GM19463 (cell line): ENCODE measurements around the gene DNAJC11.
"Not testable (repeated sequence)": the region's sequence is repeated elsewhere in the genome, so short reads cannot be mapped to it uniquely, and the experiment has no call there.

Experiments
- ATAC-seq: cut with Tn5 transposase; IDR thresholded peaks from one replicate; pipeline ENCODE4 v1.9.1; 2021; ENCODE audit warnings: mild to moderate bottlenecking, moderate library complexity; ENCODE audit not compliant: unreplicated experiment

The DNAJC11 gene

DNA sequence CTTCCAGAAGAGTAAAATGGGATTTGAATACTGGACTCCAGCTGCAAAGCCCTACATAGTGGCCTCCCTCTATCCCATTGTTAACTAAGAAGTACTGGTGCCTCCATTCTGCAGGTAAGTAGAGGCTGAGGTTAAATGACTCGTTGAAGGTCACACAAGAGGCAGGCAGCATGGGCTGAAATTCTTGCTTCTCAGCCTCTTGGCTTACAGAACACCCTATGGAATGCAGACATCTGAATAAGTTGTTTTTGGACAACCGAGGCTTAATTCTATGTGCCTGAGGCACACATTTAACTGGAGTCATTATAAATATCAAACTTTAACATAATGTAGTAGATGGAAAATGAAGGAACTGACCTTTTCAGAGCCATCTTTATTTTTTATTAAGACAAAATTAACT lies 5.7 kb downstream of the DNAJC11 start:
- no peak for ATAC-seq

DNA sequence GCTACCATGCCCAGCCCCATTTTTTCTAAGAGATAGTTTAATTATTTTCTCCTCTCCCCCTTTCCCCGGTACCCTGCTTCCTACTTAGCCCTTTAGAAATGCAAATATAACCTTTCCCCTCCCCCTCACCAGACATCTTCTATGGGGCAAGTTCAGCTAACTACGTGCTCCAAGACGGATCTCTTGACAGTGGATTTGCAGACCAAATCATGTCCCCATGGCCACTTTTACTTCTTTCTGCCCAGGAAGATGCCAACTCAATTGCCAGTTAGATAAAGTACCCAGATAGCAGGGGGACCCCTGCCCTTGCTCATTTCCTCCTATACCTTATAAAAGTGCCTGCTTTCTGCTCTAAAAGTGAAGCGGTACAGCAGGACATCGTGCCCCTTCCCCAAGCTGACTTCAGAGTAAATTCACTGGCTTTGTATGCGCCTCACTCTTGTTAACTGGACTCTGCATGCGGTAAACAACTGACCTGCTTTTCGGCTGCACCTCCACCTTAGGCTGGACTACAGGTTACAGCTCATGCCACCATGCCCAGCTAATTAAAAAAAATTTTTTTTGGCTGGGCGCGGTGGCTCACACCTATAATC lies 7.4 kb downstream of the DNAJC11 start:
- no peak for ATAC-seq

DNA sequence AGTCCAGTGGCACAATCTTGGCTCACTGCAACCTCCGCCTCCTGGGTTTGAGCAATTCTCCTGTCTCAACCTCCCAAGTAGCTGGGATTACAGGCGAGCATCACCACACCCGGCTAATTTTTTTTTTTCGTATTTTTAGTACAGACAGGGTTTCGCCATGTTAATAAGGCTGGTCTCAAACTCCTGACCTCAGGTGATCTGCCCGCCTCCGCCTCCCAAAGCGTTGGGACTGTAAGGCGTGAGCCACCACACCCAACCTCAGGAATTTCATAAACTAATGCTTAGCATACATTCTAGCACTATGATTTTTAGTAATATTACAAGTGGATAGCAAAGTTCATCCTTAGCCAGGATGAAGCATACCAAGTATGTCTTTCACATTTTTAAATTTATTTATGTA lies 8.7 kb downstream of the DNAJC11 start:
- no peak for ATAC-seq

DNA sequence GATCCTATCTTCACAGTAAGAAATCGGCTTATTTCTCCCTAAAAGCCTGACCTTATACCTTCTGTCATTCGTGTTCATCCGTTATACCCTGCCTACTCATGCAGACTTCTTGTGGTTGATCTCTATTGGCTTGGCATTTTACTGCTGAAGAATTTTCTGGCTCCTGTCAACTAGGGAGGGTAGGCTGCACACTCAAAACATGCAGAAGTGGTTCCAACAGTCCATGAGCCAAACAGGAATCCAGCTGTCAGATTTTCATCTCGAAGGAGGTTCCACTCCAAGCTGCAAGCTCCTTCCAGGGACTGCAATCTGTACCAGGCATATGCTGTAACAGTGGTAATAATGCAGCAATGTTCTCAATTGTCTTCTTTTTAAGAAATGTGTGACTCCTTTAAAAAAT lies 10.1 kb downstream of the DNAJC11 start:
- no peak for ATAC-seq

DNA sequence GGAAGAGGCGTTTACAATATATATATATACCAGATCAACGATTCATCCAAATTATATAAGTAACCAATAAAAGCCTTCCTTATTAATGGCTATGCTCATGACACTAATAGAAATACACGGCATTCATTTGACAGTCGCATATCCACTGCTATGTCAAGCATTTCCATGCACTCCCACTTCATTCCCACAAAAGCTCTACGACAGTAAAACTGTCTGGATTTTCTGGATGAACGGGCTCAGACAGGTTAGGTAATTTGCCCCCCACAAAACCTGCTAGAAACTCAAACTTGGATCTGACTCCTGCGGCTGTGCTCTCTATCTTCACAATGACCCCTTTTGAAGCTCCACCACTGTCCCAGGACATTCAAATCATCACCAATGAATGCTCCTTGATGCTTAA lies 11.4 kb downstream of the DNAJC11 start:
- ATAC-seq = no peak

DNA sequence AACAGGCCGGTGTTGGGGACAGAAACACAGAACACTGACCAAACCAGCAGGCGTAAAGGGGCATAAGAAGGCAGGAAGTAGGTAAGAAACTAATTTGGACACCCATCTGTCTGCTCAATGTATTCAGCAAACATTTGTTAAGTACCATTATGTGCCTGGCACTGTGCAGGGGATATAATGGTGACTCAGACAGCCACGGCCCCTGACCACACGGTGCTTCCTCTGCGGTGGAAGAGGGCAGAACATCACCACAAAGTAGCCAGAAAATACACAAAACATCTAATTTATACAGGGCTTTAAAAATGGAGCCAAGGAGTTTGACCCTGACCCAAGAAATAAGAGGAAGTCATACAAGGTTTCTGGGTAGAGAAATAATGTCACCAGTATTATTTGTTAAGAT lies 12.9 kb downstream of the DNAJC11 start:
- no peak for ATAC-seq

DNA sequence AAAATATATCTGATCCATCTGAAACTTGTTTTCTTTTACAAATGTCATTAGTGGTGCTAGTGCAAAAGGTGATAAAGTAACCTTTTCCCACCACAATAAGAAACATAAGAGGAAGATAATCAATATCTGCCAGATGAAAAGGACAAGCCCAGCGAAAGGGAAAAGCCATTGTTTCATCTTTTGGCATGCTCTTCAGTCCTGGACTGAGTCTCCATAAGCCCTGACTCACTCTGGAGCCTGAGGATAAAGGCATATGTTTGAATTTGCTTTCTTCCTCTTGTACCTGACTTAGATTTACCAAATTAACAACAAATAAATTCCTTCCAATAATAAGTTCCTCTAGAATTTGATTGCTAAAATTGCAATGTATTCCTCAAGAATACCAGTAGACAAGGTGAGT lies 13.6 kb downstream of the DNAJC11 start:
- no peak for ATAC-seq

DNA sequence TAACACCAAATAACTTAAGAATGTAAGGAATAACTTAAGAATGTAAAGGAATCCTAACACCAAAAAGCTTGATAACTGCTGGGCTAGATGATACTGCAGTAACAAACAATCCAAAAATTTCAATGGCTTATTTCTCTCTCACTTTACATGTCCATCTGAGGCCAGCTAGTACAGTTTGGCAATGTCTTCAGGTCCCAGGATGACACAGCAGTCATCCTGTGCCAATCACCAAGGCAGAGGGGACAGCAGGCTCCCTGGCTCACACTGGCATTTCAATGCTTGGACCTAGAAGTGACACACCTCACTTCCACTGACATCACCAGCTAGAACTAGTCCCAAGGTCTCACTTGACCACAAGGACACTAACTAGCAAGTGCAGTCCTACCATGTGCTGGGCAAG lies 15.3 kb downstream of the DNAJC11 start:
- ATAC-seq = no peak

DNA sequence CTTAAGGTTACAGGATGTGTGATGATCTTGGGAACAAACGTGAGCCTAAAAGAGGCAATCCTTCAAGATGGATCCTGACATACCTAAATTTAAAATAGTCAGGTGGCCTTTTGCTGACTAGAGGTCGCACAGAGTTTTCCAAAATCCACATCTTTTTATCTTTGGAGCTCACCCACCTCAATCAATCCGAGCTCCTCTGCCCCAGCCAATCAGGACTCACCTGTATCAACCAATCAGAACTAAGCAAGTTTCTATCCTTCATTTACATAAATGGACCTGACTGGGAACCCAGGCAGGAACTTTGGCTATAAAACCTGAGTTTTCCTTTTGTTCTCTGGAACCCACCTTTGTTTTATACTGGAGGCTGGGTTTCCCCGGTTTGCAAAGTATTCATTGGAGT lies 16.2 kb downstream of the DNAJC11 start:
- ATAC-seq = no peak

DNA sequence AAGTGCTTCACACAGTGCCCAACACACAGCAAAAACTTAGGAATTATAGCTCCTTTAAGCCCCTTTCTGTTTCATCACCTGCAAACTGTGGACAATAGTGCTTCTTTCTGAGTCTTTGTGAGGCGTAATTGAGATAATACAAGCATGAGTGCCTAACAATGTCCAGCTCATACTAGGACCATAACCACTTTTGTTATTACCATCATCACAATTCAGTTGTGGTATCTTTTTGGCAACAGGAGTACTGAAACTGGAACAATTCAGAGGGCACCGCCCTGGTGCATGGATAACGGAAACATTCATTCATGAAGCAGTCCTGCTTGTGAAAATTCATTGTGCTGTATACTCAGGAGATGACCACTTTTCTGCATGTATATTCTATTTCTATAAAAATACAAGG lies 18.2 kb downstream of the DNAJC11 start:
- no peak for ATAC-seq

DNA sequence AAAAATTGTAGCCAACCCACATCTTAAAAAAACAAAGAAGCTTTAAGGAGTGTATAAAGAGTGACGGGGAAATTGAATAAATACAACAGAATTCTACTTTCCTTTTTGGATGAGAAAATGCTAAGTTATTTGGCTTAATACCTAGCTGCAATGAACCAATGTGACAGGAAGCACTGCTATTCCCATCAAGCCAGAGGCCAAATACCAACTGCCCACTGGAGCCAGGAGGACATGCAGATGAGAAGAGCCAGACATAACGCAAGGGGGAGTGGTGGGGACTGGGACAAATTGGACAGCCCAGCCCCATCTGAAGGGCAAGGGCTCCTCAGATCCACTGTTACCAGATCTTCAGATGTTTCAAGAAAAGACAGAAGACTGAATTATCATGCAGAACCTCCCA lies 25.7 kb downstream of the DNAJC11 start:
- no peak for ATAC-seq

DNA sequence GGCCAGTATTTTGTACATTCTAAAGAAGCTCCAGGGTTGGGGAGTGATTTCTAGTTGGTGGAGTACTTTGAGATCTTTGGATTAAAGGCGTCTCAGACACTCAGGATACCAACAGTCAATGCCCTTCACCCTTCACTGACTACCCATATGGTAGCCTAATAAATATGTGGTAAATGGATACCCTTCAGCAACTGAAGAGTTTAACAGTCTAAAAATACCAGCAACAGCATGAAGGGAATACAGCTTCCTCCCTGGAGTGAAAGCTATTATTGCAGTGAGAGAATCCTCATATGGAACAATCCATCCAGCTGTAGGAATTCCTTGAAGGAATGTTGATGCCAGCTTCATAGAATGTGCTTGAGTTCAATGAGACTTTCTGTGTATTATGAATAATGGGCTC lies 26.8 kb downstream of the DNAJC11 start:
- ATAC-seq = no peak

DNA sequence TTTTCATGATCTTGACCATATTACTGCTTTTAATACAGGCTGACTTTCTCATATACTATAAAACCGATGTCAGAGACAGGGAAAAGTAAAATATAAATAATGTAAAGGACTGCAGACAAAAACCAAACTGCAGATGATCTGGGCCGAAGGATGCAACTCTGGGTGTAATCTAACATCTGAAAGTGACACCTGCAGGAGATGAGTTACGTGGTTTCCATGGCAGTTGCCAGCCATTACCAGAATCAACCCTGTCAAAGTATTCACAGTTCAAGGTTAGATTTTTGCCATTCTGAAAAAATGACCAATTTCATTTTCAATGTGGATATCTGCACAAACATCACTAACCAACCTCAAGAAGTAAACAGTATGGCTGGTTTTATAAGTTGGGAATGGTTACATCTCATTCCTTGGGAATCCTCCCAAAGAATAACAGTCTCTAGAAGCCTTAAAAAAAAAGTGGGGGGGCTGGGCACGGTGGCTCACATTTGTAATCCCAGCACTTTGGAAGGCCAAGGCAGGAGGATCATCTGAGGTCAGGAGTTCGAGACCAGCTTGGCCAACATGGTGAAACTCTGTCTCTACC lies 27.7 kb downstream of the DNAJC11 start:
- no peak for ATAC-seq

DNA sequence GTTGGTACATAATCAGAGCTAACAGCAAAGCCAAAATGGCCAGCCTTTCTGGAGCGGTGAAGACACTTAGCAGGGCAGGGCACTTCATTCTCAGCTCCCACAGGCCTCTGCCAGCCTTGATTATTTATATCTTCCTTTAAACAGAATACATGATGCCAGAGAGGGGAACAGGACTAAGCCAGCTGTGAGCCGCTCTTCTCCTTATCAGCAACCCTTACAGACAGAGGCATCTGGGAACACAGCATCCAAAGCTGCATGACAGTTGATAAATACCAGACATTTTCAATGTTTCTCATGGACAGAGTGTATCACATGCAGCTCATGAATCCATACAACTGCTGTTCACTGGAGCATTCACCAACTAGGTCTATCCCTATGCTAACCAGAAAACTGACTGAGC lies 29.1 kb downstream of the DNAJC11 start:
- ATAC-seq = no peak

DNA sequence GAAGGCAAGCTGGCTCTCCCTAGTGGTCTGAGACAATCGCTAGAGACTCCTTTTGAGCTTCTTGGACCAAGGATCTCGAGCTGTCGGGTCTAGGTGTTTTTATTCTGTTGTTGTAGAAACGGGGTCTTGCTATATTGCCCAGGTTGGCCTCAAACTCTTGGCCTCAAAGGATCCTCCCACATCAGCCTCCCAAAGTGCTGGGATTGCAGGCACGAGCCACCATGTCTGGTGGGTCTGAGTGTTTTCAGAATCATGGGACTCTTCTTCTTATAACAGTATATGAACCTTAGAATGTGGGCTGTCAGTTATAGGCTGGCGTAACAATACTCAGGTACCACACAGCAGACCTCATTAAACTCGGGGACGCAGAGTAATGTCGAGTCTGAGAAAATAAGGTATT lies 33.1 kb downstream of the DNAJC11 start:
- ATAC-seq = no peak

DNA sequence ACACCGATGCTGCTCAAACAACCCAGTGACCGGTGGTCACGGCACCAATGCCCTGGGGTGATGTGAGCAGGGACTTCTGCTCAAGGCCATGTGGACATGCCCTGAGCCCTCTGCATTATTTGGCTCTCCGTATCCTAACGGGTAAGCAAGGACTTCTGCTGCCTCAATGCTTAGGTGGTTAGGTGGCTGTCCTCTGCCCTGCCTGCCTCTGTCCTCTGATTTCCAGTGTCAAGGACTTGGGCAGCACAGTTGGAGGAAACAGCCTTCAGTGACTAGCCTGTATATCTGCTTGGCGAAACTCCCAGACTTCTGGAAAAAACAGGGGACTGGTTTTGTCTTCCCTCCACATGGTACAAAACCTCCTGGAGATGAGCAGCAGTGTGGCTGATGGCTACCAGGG lies 34.5 kb downstream of the DNAJC11 start:
- no peak for ATAC-seq

DNA sequence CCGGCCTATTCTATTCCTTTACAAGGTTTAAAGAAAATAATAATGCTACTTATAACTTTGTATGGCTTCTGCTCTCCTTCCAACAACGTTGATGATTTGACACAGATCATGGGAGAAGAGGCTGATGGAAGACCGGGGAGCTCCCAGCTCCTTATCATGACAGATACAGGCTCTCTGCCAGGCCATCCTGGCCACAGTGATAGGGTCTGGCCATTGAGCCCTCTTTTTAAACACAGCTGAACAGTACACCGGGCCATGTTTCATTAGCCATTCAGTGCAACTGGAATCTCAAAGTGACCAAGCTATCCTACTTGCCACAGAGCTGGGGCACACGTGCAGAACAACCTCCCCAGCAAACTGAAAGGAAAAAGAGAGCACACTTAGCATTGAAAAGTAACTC lies 34.9 kb downstream of the DNAJC11 start:
- ATAC-seq = no peak

DNA sequence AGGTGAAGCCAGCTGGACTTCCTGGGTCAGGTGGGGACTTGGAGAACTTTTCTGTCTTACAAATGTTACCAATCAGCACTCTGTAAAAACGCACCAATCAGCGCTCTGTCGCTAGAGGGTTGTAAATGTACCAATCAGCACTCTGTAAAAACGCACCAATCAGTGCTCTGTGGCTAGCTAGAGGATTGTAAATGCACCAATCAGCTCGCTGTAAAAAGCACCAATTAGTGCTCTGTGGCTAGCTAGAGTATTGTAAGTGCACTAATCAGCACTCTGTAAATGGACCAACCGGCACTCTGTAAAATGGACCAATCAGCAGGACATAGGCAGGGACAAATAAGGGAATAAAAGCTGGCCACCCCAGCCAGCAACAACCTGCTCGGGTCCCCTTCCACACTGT lies 39.1 kb downstream of the DNAJC11 start:
- ATAC-seq = not testable (repeated sequence)

DNA sequence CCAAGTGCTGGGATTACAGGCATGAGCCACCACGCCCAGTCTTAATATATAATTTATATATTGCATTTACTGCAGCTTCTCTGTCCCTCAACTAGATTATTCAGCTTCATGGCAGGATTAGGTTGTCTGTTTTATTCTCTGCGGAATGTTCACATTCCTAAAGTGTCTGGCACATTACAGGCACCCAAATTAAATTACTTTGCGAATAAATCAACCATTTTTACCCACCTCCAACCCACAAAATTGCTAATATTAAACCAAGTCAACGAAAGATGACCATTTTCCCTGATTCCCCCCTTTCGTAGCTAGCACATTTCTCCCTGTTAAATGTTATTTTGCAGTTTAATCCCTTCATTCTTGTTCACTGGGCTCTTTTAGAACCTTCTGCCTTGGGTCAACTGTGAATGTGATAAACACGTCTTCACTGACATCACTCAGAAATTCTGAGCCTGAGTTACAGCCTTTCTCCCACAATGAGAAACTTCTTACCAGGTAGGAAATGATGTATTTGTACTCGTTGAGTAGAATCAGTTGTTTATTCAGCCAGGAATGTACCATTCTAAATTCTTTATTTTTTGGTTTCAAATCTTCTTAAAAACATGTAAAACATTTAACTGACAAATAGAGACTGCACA lies 41.1 kb downstream of the DNAJC11 start:
- ATAC-seq = no peak

DNA sequence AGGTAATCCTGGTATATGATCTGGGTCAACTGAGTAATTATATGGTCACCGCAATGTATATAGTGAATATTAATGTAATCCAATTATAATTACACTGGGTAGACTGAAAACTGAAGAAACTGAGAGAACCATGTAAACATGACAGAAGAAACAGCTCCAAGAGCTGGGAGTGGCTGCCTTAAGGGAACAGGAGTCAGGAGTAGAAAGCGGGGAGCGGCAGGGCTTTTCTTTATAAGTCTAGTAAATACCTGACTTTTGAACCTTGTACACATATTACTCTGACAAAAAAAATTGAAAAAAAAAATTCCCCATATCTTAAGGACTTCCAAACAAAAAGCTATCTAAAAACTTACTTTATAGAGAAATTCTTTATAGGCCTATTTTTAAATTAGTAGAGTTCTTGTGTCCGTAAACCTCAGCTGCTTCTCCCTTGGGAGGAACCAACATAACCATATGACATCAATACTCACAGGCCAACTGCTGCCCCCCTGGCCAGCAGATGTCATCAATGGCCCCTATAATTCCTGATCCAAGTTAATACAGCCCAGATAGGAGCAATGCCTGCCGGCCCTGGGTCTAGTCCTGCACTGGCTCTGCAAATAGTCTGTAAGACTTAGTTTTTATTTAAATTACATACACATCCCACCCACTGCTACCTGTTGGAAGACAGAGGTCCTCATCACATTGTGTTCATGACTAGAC lies 43.1 kb downstream of the DNAJC11 start:
- no peak for ATAC-seq

DNA sequence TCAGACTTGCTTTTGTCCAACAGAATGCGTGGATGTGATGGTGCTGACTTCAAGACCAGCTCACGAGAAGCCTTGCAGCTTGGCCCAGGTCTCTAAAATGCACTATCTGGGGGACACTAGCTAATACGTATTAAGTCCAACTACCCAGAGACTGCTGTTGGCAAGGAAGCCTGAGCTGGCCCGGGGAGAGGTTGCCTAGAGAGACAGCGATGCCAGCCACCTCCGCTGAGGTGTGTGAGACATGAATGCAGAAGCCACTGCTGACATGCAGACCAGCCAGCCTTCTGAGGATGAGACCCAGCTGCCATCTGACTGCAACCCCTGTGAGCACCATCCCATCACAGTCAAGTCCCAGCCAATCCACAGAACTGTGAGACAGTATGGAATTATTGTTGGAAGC lies 44.5 kb downstream of the DNAJC11 start:
- no peak for ATAC-seq
